H9 (cell line): ENCODE results near the gene GPD2. TPM values are rescaled to one million over a fixed set of nuclear protein-coding genes. Genes with fewer than 3 reads are reported as not detected.

Source experiments
- DNase-seq: peaks from one replicate; pipeline ENCODE4 v3.0.0-alpha.2; 2017
- H2AFZ ChIP-seq: one replicate; pipeline ENCODE4 v1.6.1; 2013; ENCODE audit warnings: mild to moderate bottlenecking, low read length, control low read depth, moderate library complexity
- H2AK5ac ChIP-seq: 2 replicates; pipeline ENCODE4 v1.6.1; 2013; ENCODE audit warnings: low read length, control low read depth, mixed read lengths; ENCODE audit not compliant: insufficient read length
- H2BK120ac ChIP-seq: one replicate; pipeline ENCODE4 v1.6.1; 2013; ENCODE audit warnings: low read depth, mild to moderate bottlenecking, low read length, control low read depth, inconsistent platforms; ENCODE audit not compliant: poor library complexity, severe bottlenecking
- H2BK12ac ChIP-seq: 2 replicates; pipeline ENCODE4 v1.6.1; 2013; ENCODE audit warnings: low read length, control low read depth, mixed read lengths, low read depth; ENCODE audit not compliant: insufficient read length
- H2BK15ac ChIP-seq: 2 replicates; pipeline ENCODE4 v1.6.1; 2013; ENCODE audit warnings: low read depth, low read length, control low read depth
- H2BK20ac ChIP-seq: one replicate; pipeline ENCODE4 v1.6.1; 2013; ENCODE audit warnings: low read depth, mild to moderate bottlenecking, low read length, control low read depth, inconsistent platforms; ENCODE audit not compliant: poor library complexity, severe bottlenecking
- H2BK5ac ChIP-seq: 2 replicates; pipeline ENCODE4 v1.6.1; 2013; ENCODE audit warnings: low read length, control low read depth, mixed read lengths; ENCODE audit not compliant: insufficient read length
- H3K14ac ChIP-seq: 2 replicates; pipeline ENCODE4 v1.6.1; 2013; ENCODE audit warnings: low read length, control low read depth; ENCODE audit not compliant: insufficient read depth
- H3K18ac ChIP-seq: 2 replicates; pipeline ENCODE4 v1.6.1; 2013; ENCODE audit warnings: low read depth, mild to moderate bottlenecking, mixed read lengths, low read length, control low read depth; ENCODE audit not compliant: insufficient read length
- H3K23ac ChIP-seq: 2 replicates; pipeline ENCODE4 v1.6.1; 2013; ENCODE audit warnings: low read length, control low read depth, mixed read lengths, low read depth; ENCODE audit not compliant: insufficient read length
- H3K23me2 ChIP-seq: 2 replicates; pipeline ENCODE4 v1.6.1; 2013; ENCODE audit warnings: low read depth, mild to moderate bottlenecking, mixed read lengths, low read length, control low read depth; ENCODE audit not compliant: insufficient read length, poor library complexity, severe bottlenecking
- H3K27ac ChIP-seq: 2 replicates; pipeline ENCODE4 v1.5.1; 2013; ENCODE audit warnings: low read length, control low read depth, mixed read lengths, low read depth; ENCODE audit not compliant: insufficient read length
- H3K27me3 ChIP-seq: 2 replicates; pipeline ENCODE4 v1.6.1; 2013; ENCODE audit warnings: low read length, control low read depth, inconsistent platforms; ENCODE audit not compliant: insufficient read depth
- H3K4ac ChIP-seq: 2 replicates; pipeline ENCODE4 v1.6.1; 2013; ENCODE audit warnings: low read depth, mild to moderate bottlenecking, control low read depth, inconsistent platforms, low read length, moderate library complexity
- H3K4me1 ChIP-seq: 2 replicates; pipeline ENCODE4 v1.6.1; 2013; ENCODE audit warnings: low read length, control low read depth, inconsistent platforms; ENCODE audit not compliant: insufficient read depth
- H3K4me2 ChIP-seq: 2 replicates; pipeline ENCODE4 v1.6.1; 2013; ENCODE audit warnings: low read length, control low read depth, mixed read lengths; ENCODE audit not compliant: insufficient read length, insufficient read depth
- H3K56ac ChIP-seq: 2 replicates; pipeline ENCODE4 v1.6.1; 2013; ENCODE audit warnings: low read depth, mild to moderate bottlenecking, mixed read lengths, low read length, control low read depth; ENCODE audit not compliant: insufficient read length
- H3K79me1 ChIP-seq: 2 replicates; pipeline ENCODE4 v1.6.1; 2013; ENCODE audit warnings: low read depth, mild to moderate bottlenecking, moderate library complexity, low read length, control low read depth, inconsistent platforms; ENCODE audit not compliant: insufficient read depth, poor library complexity, severe bottlenecking
- H3K79me2 ChIP-seq: 2 replicates; pipeline ENCODE4 v1.6.1; 2013; ENCODE audit warnings: low read length, control low read depth, inconsistent platforms; ENCODE audit not compliant: insufficient read depth
- H3K9ac ChIP-seq: 2 replicates; pipeline ENCODE4 v1.6.1; 2013; ENCODE audit warnings: low read length, control low read depth, mixed read lengths; ENCODE audit not compliant: insufficient read length; ENCODE audit errors: extremely low read depth
- H3K9me3 ChIP-seq: one replicate; pipeline ENCODE4 v1.6.1; 2013; ENCODE audit warnings: low read depth, low read length, inconsistent platforms; ENCODE audit not compliant: control insufficient read depth
- H3T11ph ChIP-seq: one replicate; pipeline ENCODE4 v1.6.1; 2013; ENCODE audit warnings: mild to moderate bottlenecking, low read length, control low read depth, inconsistent platforms
- H4K20me1 ChIP-seq: one replicate; pipeline ENCODE4 v1.6.1; 2013; ENCODE audit not compliant: control insufficient read depth, insufficient read length, insufficient read depth
- H4K5ac ChIP-seq: 2 replicates; pipeline ENCODE4 v1.6.1; 2013; ENCODE audit warnings: low read depth, mild to moderate bottlenecking, mixed read lengths, low read length, control low read depth; ENCODE audit not compliant: insufficient read length
- H4K8ac ChIP-seq: replicated peaks from 2 replicates; pipeline ENCODE4 v1.6.1; 2013; ENCODE audit warnings: low read length, control low read depth, mixed read lengths, low read depth; ENCODE audit not compliant: insufficient read length
- H4K91ac ChIP-seq: 2 replicates; pipeline ENCODE4 v1.6.1; 2013; ENCODE audit warnings: low read depth, mild to moderate bottlenecking, moderate library complexity, mixed read lengths, low read length, control low read depth; ENCODE audit not compliant: insufficient read length
- H3K27ac Mint-ChIP-seq, 3 experiments: 2 replicates in 2 of 3; 3 replicates in 1 of 3; pipeline ENCODE4 v1.8.0; 2020 to 2021; ENCODE audit warnings: mixed read lengths in 3 of 3, mild to moderate bottlenecking in 1 of 3, moderate library complexity in 1 of 3
- H3K27me3 Mint-ChIP-seq: 2 replicates; pipeline ENCODE4 v1.8.0; 2021; ENCODE audit warnings: low read depth, mild to moderate bottlenecking, moderate library complexity, mixed read lengths
- H3K36me3 Mint-ChIP-seq, 3 experiments: 2 replicates in 2 of 3; 3 replicates in 1 of 3; pipeline ENCODE4 v1.8.0; 2020 to 2021; ENCODE audit warnings: low read depth in 3 of 3, mixed read lengths in 3 of 3; ENCODE audit not compliant: insufficient read depth in 1 of 3
- H3K4me1 Mint-ChIP-seq, 2 experiments: 2 replicates each; pipeline ENCODE4 v1.8.0; 2020; ENCODE audit warnings: mixed read lengths in 2 of 2
- H3K4me3 Mint-ChIP-seq, 2 experiments: 2 replicates in 1 of 2; 3 replicates in 1 of 2; pipeline ENCODE4 v1.8.0; 2020 to 2021; ENCODE audit warnings: mild to moderate bottlenecking in 2 of 2, mixed read lengths in 2 of 2, moderate library complexity in 1 of 2
- H3K9me3 Mint-ChIP-seq, 2 experiments: 2 replicates in 1 of 2; 3 replicates in 1 of 2; pipeline ENCODE4 v1.8.0; 2020; ENCODE audit warnings: mild to moderate bottlenecking in 2 of 2, mixed read lengths in 2 of 2, moderate library complexity in 1 of 2
- WGBS: extraction: QIAGEN DNeasy Blood & Tissue Kit; methylation state at CpG from one replicate; pipeline ENCODE4 v1.1.7; 2013; ENCODE audit warnings: missing lambda C conversion rate, low lambda C conversion rate, mixed read lengths; ENCODE audit not compliant: insufficient read length; ENCODE audit errors: extremely low coverage; 5-methylcytosine and 5-hydroxymethylcytosine counted together
- total RNA-seq: library from RNA; stranded (reverse); gene quantifications from 2 replicates; pipeline ENCODE4 v1.2.1, GENCODE V29; 2021
- TF ChIP-seq, protein P1 (sequence below): fragments of 200-600 bp; sonication (generic); conservative IDR thresholded peaks from 3 replicates; pipeline ENCODE4 v1.8.0; 2021; ENCODE audit warnings: antibody characterized with exemption, mild to moderate bottlenecking

Gene GPD2
- total RNA-seq, 1 experiment from 2014 or later, result 46.0 TPM

- Mint-ChIP-seq H3K27ac (no peak overlapping the region), H3K9me3 (peaks cover 0 to 3% of the 10 kb centered on the region in 2 experiments; a peak in 2 of 5 replicates), H3K4me1 (peaks cover 8 to 9% of the 10 kb centered on the region in 2 experiments), H3K27me3 (no peaks in the 10 kb centered on the region), H3K4me3 (no peak overlapping the region), H3K36me3 (peaks cover 0 to 4% (median 0%) of the 10 kb centered on the region in 3 experiments; a peak in 5 of 7 replicates)
- H3K23ac ChIP-seq, result no peak overlapping the region
- no peak overlapping the region for H2BK5ac ChIP-seq
- no peak overlapping the region for H3T11ph ChIP-seq
- H3K56ac ChIP-seq, result no peak overlapping the region
- H3K18ac ChIP-seq, result no peak overlapping the region
- no peaks in the 10 kb centered on the region for H3K23me2 ChIP-seq
- H3K27ac ChIP-seq, result no peak overlapping the region
- H3K9me3 ChIP-seq, result no peaks in the 10 kb centered on the region
- DNase-seq, result no peak
- WGBS, result no CpG with 5 or more reads among the region's 1 CpG
- H2AK5ac ChIP-seq, result no peak overlapping the region
- H3K4me2 ChIP-seq, result no peak overlapping the region
- no peak overlapping the region for H2BK15ac ChIP-seq
- no peak overlapping the region for H2AFZ ChIP-seq
- no peak overlapping the region for H4K5ac ChIP-seq
- no peak overlapping the region for H4K91ac ChIP-seq
- TF ChIP-seq, protein P1, sequence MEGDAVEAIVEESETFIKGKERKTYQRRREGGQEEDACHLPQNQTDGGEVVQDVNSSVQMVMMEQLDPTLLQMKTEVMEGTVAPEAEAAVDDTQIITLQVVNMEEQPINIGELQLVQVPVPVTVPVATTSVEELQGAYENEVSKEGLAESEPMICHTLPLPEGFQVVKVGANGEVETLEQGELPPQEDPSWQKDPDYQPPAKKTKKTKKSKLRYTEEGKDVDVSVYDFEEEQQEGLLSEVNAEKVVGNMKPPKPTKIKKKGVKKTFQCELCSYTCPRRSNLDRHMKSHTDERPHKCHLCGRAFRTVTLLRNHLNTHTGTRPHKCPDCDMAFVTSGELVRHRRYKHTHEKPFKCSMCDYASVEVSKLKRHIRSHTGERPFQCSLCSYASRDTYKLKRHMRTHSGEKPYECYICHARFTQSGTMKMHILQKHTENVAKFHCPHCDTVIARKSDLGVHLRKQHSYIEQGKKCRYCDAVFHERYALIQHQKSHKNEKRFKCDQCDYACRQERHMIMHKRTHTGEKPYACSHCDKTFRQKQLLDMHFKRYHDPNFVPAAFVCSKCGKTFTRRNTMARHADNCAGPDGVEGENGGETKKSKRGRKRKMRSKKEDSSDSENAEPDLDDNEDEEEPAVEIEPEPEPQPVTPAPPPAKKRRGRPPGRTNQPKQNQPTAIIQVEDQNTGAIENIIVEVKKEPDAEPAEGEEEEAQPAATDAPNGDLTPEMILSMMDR, result no peak
- H3K4ac ChIP-seq, result no peak overlapping the region
- no peaks in the 10 kb centered on the region for H3K79me2 ChIP-seq
- no peak overlapping the region for H3K9ac ChIP-seq
- H3K14ac ChIP-seq, result no peak overlapping the region
- no peak overlapping the region for H2BK12ac ChIP-seq
- H2BK20ac ChIP-seq, result no peak overlapping the region
- no peak overlapping the region for H2BK120ac ChIP-seq
- no peak overlapping the region for H4K8ac ChIP-seq
- H4K20me1 ChIP-seq, result no peaks in the 10 kb centered on the region
- H3K4me1 ChIP-seq, result peaks cover 2% of the 10 kb centered on the region; the same call in 1 of the 2 replicates
- H3K79me1 ChIP-seq, result no peaks in the 10 kb centered on the region
- H3K27me3 ChIP-seq, result no peaks in the 10 kb centered on the region
Observed at GRCh38 chr2:156540706-156541105, 104.5 kb downstream of the GPD2 start.
